Subcutaneous adipose tissue (tissue), 4 donors: ENCODE results near the gene TEX12. TPM values are rescaled to one million over a fixed set of nuclear protein-coding genes. Genes with fewer than 3 reads are reported as not detected.

Experiments used
- total RNA-seq, 4 donors: library from RNA; depleted of rRNA; stranded (reverse); fragments of >200 nt; gene quantifications; one replicate each; pipeline ENCODE4 v1.1.0, GENCODE V29; 2016
- TF ChIP-seq, protein P1 (sequence below): fragments of 450-650 bp; IDR thresholded peaks from one replicate; pipeline ENCODE4 v1.5.1; 2016; ENCODE audit warnings: low read depth, mild to moderate bottlenecking, control low read depth, antibody characterized with exemption, moderate library complexity

The TEX12 gene
- total RNA-seq, 4 donors from 2014 or later = 1.1 to 1.5 (median 1.5) TPM; not detected in 1

DNA sequence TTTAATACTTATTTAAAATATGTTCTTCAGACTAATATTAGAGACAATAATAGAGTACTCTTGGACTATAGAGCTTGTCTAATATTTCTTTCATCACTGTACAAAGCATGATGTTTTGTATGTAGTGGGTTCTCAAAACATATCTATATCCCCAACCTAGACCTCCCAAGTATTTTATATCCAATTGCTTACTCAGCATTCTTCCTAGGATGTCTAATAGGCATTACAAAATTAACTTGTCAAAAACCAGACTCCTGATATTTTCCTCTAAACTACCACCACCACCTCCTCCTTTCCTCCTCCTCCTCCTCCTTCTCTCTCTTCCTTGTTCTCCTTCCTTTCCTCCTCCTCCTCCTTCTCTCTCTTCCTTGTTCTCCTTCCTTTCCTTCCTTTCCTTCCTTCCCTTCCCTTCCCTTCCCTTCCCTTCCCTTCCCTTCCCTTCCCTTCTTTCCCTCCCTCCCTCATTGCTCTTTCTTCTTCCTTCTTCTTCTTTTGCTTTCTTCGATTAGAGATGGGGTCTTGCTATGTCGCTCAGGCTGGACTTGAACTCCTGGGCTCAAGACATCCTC lies 29.4 kb downstream of the TEX12 start:
- TF ChIP-seq, protein P1, sequence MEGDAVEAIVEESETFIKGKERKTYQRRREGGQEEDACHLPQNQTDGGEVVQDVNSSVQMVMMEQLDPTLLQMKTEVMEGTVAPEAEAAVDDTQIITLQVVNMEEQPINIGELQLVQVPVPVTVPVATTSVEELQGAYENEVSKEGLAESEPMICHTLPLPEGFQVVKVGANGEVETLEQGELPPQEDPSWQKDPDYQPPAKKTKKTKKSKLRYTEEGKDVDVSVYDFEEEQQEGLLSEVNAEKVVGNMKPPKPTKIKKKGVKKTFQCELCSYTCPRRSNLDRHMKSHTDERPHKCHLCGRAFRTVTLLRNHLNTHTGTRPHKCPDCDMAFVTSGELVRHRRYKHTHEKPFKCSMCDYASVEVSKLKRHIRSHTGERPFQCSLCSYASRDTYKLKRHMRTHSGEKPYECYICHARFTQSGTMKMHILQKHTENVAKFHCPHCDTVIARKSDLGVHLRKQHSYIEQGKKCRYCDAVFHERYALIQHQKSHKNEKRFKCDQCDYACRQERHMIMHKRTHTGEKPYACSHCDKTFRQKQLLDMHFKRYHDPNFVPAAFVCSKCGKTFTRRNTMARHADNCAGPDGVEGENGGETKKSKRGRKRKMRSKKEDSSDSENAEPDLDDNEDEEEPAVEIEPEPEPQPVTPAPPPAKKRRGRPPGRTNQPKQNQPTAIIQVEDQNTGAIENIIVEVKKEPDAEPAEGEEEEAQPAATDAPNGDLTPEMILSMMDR = no peak

DNA sequence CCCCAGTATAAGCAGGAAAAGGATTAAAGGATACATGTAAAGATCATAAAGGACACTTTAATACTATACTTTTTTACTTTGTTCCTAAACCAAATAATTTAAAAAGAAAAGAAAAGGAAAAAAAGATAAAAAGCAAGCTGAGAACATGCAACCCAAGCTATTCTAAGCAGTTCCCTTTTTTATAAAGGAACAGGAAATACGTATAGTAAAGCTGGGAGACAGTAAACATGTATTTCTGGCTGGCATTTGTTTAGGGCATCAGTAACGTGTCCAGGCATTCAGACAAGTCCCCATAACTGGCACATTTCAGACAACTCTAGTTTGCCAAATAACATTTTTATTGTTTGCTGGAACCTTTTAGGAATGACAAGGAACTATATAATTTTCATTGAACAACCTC lies 33.1 kb downstream of the TEX12 start:
- TF ChIP-seq, protein P1 = no peak

GRCh38 chr11:112206071-112206470 lies 38.9 kb downstream of the TEX12 start:
- TF ChIP-seq, protein P1 = no peak

DNA sequence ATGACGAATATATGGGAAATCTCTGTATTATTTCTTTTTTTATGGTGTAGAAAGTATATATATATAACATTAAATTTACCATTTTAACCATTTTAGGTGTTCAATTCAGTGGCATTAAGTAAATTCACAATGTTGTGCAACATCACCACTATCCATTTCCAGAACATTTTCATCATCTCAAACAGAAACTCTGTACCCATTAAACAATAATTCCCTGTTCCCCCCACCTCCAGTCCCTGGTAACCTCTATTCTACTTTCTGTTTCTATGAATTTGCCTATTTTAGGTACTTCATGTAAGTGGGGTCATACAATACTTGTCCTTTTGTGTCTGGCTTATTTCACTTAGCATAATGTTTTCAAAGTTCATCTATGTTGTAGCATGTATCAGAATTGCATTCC lies 43.7 kb downstream of the TEX12 start:
- TF ChIP-seq, protein P1 = no peak

DNA sequence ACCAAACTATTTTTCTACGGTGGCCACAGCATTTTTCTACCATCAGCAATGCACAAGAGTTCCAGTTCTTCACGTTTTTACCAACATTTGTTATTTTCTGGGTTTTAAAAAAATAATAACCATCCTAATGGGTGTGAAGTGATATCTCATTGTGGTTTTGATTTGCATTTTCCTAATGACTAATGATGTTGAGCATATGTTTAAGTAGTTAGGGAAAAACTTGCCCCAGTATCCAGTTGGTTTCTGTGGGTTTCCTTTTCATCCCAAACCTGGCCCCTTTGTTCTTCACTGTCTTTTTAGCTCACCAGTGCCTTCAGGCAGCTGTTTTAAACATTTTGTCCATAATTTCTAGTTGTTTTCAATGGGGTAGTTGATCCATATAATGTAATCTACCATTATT lies 44.4 kb downstream of the TEX12 start:
- TF ChIP-seq, protein P1 = no peak

- TF ChIP-seq, protein P1 = no peak
Measured at GRCh38 chr11:112212290-112212689, 45.1 kb downstream of the TEX12 start.

- TF ChIP-seq, protein P1 = no peak
Measured at GRCh38 chr11:112212710-112213109, 45.5 kb downstream of the TEX12 start.
